ENCODE measurements around the gene LRRC8D.

The LRRC8D gene

DNA sequence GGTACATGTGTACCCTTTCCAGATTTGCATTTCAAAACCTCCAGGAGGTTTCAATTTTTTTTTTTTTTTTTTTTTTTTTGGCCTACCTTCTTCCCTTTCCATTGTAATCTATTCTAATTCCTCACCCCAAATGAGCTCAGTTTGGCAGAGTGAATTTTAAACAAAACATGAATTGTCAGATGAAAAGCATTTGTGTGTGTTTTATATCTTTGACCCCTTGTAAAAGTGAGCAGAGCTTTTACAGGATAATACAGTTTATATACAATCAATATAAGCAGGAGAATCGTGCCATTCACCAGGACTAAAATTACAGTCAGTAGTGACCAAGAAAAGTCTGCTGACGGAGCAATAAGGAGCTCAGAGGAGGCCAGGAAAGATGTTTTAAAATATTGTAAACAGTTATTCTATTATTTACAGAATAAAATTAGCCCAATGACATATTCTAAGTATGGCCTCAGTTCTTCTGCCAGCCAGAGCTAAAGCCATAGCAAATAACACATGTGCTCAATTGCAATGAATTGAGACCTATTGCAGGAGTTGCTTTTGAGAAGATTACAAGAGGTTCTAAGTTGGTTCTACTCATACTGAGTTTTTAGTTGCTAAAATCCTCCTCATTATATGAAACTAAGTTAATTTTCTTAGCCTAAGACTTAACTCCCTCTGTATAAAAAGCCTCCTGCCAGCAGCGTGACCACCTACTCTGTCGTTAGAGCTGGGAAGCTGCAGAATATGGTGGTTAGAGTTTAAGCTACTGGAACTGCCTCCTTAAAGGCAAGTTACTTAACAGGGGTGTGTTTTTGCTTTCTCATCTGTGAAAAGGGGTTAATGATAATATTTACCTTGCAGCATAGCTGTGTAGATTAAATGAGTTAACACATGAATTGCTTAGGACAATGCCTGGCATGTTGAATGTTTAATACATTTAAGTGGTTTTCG lies 123.3 kb downstream of the LRRC8D start:
- no peak overlapping the region for H2BK5ac ChIP-seq (ENCODE audit: low read depth, low read length, poor library complexity, severe bottlenecking)
- H4K91ac ChIP-seq (ENCODE audit: low read length): no peak overlapping the region
- no peak overlapping the region for H2BK15ac ChIP-seq (ENCODE audit: low read depth, poor library complexity, severe bottlenecking)
- no peak overlapping the region for H3K4me3 ChIP-seq (ENCODE audit: insufficient read depth in 1 of 2, low read depth in 1 of 2, low read length in 2 of 2)
- no peak overlapping the region for H3K9ac ChIP-seq (ENCODE audit: low read length)
- no peak overlapping the region for H2BK12ac ChIP-seq (ENCODE audit: low read length in 2 of 2)
- H4K8ac ChIP-seq (ENCODE audit: low read length): no peak overlapping the region
- no peak overlapping the region for H2BK120ac ChIP-seq (ENCODE audit: low read depth, low read length)
- whole genome bisulfite sequencing: 80% methylated on average over 2 of the region's 5 CpGs
- no peaks in the 10 kb centered on the region for H3K36me3 ChIP-seq (ENCODE audit: control insufficient read depth in 1 of 2, insufficient read depth in 2 of 2, low read depth in 1 of 2, low read length in 2 of 2)
- no peaks in the 10 kb centered on the region for H3K27me3 ChIP-seq (ENCODE audit: control insufficient read depth in 1 of 2, insufficient read depth in 1 of 2, low read length in 2 of 2)
- no peak overlapping the region for H3K4me2 ChIP-seq (ENCODE audit: low read length, poor library complexity, severe bottlenecking)
- no peak overlapping the region for H2AFZ ChIP-seq (ENCODE audit: low read depth, low read length)
- no peak overlapping the region for H3K18ac ChIP-seq (ENCODE audit: low read depth in 1 of 2, low read length in 2 of 2)
- no peak overlapping the region for H3K4ac ChIP-seq (ENCODE audit: low read depth in 1 of 2, low read length in 2 of 2)
- no peak overlapping the region for H3K14ac ChIP-seq (ENCODE audit: low read length in 2 of 2)
- no peaks in the 10 kb centered on the region for H3K79me1 ChIP-seq (replicated peaks; ENCODE audit: low read length, poor library complexity, severe bottlenecking)
- DNase-seq: no peak
- peaks cover 5% of the 10 kb centered on the region for H3K4me1 ChIP-seq (ENCODE audit: control insufficient read depth, insufficient read depth, low read depth, low read length)
- H3K9me3 ChIP-seq (ENCODE audit: control insufficient read depth, low read length): no peaks in the 10 kb centered on the region
- no peak overlapping the region for H2AK5ac ChIP-seq (ENCODE audit: low read length, severe bottlenecking)
- no peak overlapping the region for H3K23ac ChIP-seq (ENCODE audit: low read length in 2 of 2)
- H3K27ac ChIP-seq (ENCODE audit: low read length, poor library complexity, severe bottlenecking): no peak overlapping the region

- Histone ChIP-seq H2BK120ac (ENCODE audit: low read depth, low read length) (no peak overlapping the region), H3K4me2 (ENCODE audit: low read length, poor library complexity, severe bottlenecking) (no peak overlapping the region), H2AK5ac (ENCODE audit: low read length, severe bottlenecking) (no peak overlapping the region), H2BK5ac (ENCODE audit: low read depth, low read length, poor library complexity, severe bottlenecking) (no peak overlapping the region), H2AFZ (ENCODE audit: low read depth, low read length) (no peak overlapping the region), H3K4me3 (ENCODE audit: insufficient read depth in 1 of 2, low read depth in 1 of 2, low read length in 2 of 2) (no peak overlapping the region), H3K4ac (ENCODE audit: low read depth in 1 of 2, low read length in 2 of 2) (no peak overlapping the region), H2BK12ac (ENCODE audit: low read length in 2 of 2) (no peak overlapping the region), H3K36me3 (ENCODE audit: control insufficient read depth in 1 of 2, insufficient read depth in 2 of 2, low read depth in 1 of 2, low read length in 2 of 2) (no peaks in the 10 kb centered on the region), H4K91ac (ENCODE audit: low read length) (no peak overlapping the region), H3K27me3 (ENCODE audit: control insufficient read depth in 1 of 2, insufficient read depth in 1 of 2, low read length in 2 of 2) (no peaks in the 10 kb centered on the region), H3K4me1 (ENCODE audit: control insufficient read depth, insufficient read depth, low read depth, low read length) (peaks cover 5% of the 10 kb centered on the region), H3K14ac (ENCODE audit: low read length in 2 of 2) (no peak overlapping the region), H3K18ac (ENCODE audit: low read depth in 1 of 2, low read length in 2 of 2) (peak overlapping the region in 1 of 2 experiments; percentile 69), H3K9me3 (ENCODE audit: control insufficient read depth, low read length) (no peaks in the 10 kb centered on the region), H2BK15ac (ENCODE audit: low read depth, poor library complexity, severe bottlenecking) (no peak overlapping the region), H3K79me1 (replicated peaks; ENCODE audit: low read length, poor library complexity, severe bottlenecking) (no peaks in the 10 kb centered on the region), H4K8ac (ENCODE audit: low read length) (no peak overlapping the region), H3K9ac (ENCODE audit: low read length) (no peak overlapping the region), H3K23ac (ENCODE audit: low read length in 2 of 2) (no peak overlapping the region), H3K27ac (ENCODE audit: low read length, poor library complexity, severe bottlenecking) (no peak overlapping the region)
- DNase-seq: peak; percentile 39
- WGBS: 63% methylated on average over 4 of the region's 5 CpGs
Measured at GRCh38 chr1:89945852-89946476, 125.1 kb downstream of the LRRC8D start.

- H2BK15ac ChIP-seq (ENCODE audit: low read depth, poor library complexity, severe bottlenecking): no peak overlapping the region
Measured at GRCh38 chr1:89946532-89946931, 125.7 kb downstream of the LRRC8D start.

GRCh38 chr1:89948722-89949345 lies 128.0 kb downstream of the LRRC8D start:
- no peak overlapping the region for H2BK12ac ChIP-seq (ENCODE audit: low read length in 2 of 2)
- H4K8ac ChIP-seq (ENCODE audit: low read length): no peak overlapping the region
- H3K27ac ChIP-seq (ENCODE audit: low read length, poor library complexity, severe bottlenecking): no peak overlapping the region
- H3K4me3 ChIP-seq (ENCODE audit: insufficient read depth in 1 of 2, low read depth in 1 of 2, low read length in 2 of 2): no peak overlapping the region
- peak overlapping the region; percentile 31 for H2AK5ac ChIP-seq (ENCODE audit: low read length, severe bottlenecking)
- H4K91ac ChIP-seq (ENCODE audit: low read length): no peak overlapping the region
- H3K18ac ChIP-seq (ENCODE audit: low read depth in 1 of 2, low read length in 2 of 2): no peak overlapping the region
- no peaks in the 10 kb centered on the region for H3K36me3 ChIP-seq (ENCODE audit: control insufficient read depth in 1 of 2, insufficient read depth in 2 of 2, low read depth in 1 of 2, low read length in 2 of 2)
- H2BK5ac ChIP-seq (ENCODE audit: low read depth, low read length, poor library complexity, severe bottlenecking): no peak overlapping the region
- H2BK120ac ChIP-seq (ENCODE audit: low read depth, low read length): no peak overlapping the region
- H3K9me3 ChIP-seq (ENCODE audit: control insufficient read depth, low read length): no peaks in the 10 kb centered on the region
- no peaks in the 10 kb centered on the region for H3K79me1 ChIP-seq (replicated peaks; ENCODE audit: low read length, poor library complexity, severe bottlenecking)
- no peak overlapping the region for H3K4ac ChIP-seq (ENCODE audit: low read depth in 1 of 2, low read length in 2 of 2)
- H3K4me2 ChIP-seq (ENCODE audit: low read length, poor library complexity, severe bottlenecking): no peak overlapping the region
- H3K23ac ChIP-seq (ENCODE audit: low read length in 2 of 2): no peak overlapping the region
- H2AFZ ChIP-seq (ENCODE audit: low read depth, low read length): no peak overlapping the region
- H3K9ac ChIP-seq (ENCODE audit: low read length): no peak overlapping the region
- no peak overlapping the region for H2BK15ac ChIP-seq (ENCODE audit: low read depth, poor library complexity, severe bottlenecking)
- no peak overlapping the region for H3K14ac ChIP-seq (ENCODE audit: low read length in 2 of 2)
- H3K27me3 ChIP-seq (ENCODE audit: control insufficient read depth in 1 of 2, insufficient read depth in 1 of 2, low read length in 2 of 2): no peaks in the 10 kb centered on the region
- peaks cover 6% of the 10 kb centered on the region for H3K4me1 ChIP-seq (ENCODE audit: control insufficient read depth, insufficient read depth, low read depth, low read length)
- DNase-seq: no peak
- 90% methylated on average over 3 of the region's 6 CpGs for WGBS

More at GRCh38 chr1:89946532-89946931, 125.7 kb downstream of the LRRC8D start:
- WGBS: 71% methylated on average over 1 of the region's 1 CpG
- Histone ChIP-seq H2BK12ac (ENCODE audit: low read length in 2 of 2) (no peak overlapping the region), H3K4me3 (ENCODE audit: insufficient read depth in 1 of 2, low read depth in 1 of 2, low read length in 2 of 2) (no peak overlapping the region), H3K9me3 (ENCODE audit: control insufficient read depth, low read length) (no peaks in the 10 kb centered on the region), H3K23ac (ENCODE audit: low read length in 2 of 2) (no peak overlapping the region), H3K27ac (ENCODE audit: low read length, poor library complexity, severe bottlenecking) (no peak overlapping the region), H3K27me3 (ENCODE audit: control insufficient read depth in 1 of 2, insufficient read depth in 1 of 2, low read length in 2 of 2) (no peaks in the 10 kb centered on the region), H3K4me2 (ENCODE audit: low read length, poor library complexity, severe bottlenecking) (no peak overlapping the region), H2AK5ac (ENCODE audit: low read length, severe bottlenecking) (no peak overlapping the region), H3K9ac (ENCODE audit: low read length) (no peak overlapping the region), H3K36me3 (ENCODE audit: control insufficient read depth in 1 of 2, insufficient read depth in 2 of 2, low read depth in 1 of 2, low read length in 2 of 2) (no peaks in the 10 kb centered on the region), H4K8ac (ENCODE audit: low read length) (no peak overlapping the region), H2BK120ac (ENCODE audit: low read depth, low read length) (no peak overlapping the region), H3K4ac (ENCODE audit: low read depth in 1 of 2, low read length in 2 of 2) (no peak overlapping the region), H3K14ac (ENCODE audit: low read length in 2 of 2) (no peak overlapping the region), H2AFZ (ENCODE audit: low read depth, low read length) (no peak overlapping the region), H2BK5ac (ENCODE audit: low read depth, low read length, poor library complexity, severe bottlenecking) (no peak overlapping the region), H3K18ac (ENCODE audit: low read depth in 1 of 2, low read length in 2 of 2) (no peak overlapping the region), H3K79me1 (replicated peaks; ENCODE audit: low read length, poor library complexity, severe bottlenecking) (no peaks in the 10 kb centered on the region), H3K4me1 (ENCODE audit: control insufficient read depth, insufficient read depth, low read depth, low read length) (peaks cover 5% of the 10 kb centered on the region), H4K91ac (ENCODE audit: low read length) (no peak overlapping the region)
- no peak for DNase-seq
